PC-9 (cell line): ENCODE measurements around the gene SERTAD3.

ENCODE experiments used
- EZH2 ChIP-seq: fragments of 200-600 bp; sonication (generic); IDR thresholded peaks from 2 replicates; pipeline ENCODE4 v1.8.0; 2017; ENCODE audit warnings: antibody characterized with exemption, low read depth
- TF ChIP-seq, protein P1 (sequence below): fragments of 200-600 bp; sonication (generic); conservative IDR thresholded peaks from 2 replicates; pipeline ENCODE4 v1.6.1; 2017; ENCODE audit warnings: mixed run types, antibody characterized with exemption, mild to moderate bottlenecking, moderate library complexity

DNA sequence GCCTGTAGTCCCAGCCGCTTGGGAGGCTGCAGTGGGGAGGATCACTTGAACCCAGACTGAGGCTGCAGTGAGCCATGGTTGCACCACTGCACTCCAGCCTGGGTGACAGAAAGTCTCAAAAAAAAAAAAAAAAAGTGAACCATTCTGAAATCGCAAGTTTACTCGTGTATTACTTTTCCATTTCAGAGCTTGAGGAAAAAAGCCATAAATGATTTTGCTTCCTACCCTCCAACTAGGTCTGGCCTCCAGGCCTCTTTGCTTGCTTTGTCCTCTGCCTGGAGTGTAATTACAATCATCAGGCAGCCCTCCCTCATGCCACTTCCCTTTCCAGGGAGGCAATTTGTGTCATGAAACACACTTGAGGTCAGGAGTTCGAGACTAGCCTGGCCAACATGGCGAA lies 12.9 kb upstream of the SERTAD3 start:
- TF ChIP-seq, protein P1, sequence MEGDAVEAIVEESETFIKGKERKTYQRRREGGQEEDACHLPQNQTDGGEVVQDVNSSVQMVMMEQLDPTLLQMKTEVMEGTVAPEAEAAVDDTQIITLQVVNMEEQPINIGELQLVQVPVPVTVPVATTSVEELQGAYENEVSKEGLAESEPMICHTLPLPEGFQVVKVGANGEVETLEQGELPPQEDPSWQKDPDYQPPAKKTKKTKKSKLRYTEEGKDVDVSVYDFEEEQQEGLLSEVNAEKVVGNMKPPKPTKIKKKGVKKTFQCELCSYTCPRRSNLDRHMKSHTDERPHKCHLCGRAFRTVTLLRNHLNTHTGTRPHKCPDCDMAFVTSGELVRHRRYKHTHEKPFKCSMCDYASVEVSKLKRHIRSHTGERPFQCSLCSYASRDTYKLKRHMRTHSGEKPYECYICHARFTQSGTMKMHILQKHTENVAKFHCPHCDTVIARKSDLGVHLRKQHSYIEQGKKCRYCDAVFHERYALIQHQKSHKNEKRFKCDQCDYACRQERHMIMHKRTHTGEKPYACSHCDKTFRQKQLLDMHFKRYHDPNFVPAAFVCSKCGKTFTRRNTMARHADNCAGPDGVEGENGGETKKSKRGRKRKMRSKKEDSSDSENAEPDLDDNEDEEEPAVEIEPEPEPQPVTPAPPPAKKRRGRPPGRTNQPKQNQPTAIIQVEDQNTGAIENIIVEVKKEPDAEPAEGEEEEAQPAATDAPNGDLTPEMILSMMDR, result no peak
- TF ChIP-seq EZH2, result no peak
